H1 (cell line): ENCODE data around the gene KLHL29. TPM values are rescaled to one million over a fixed set of nuclear protein-coding genes. Genes with fewer than 3 reads are reported as not detected.

ENCODE experiments used
- KDM4A ChIP-seq: IDR thresholded peaks from one replicate; pipeline ENCODE4 v1.7.1; 2012; ENCODE audit warnings: low read depth, mild to moderate bottlenecking, moderate library complexity, low read length, inconsistent platforms; ENCODE audit not compliant: severe bottlenecking
- polyA plus RNA-seq, 7 experiments: library from polyadenylated mRNA; depleted of rRNA in 3 of 7; stranded (reverse) in 5 of 7; unstranded in 2 of 7; fragments of >200 nt in 5 of 7; fragments of 200-250 nt in 2 of 7; gene quantifications; 1 replicate in 5 of 7; 2 replicates in 1 of 7; 4 replicates in 1 of 7; pipeline versions ENCODE4 v1.2.1 to v1.2.3, GENCODE V29; 2011 to 2013; ENCODE audit warnings: missing spikeins in 2 of 7, mixed read lengths in 2 of 7
- total RNA-seq: library from RNA; stranded (reverse); fragmentation: NEBNext Ultra II Directional; extraction: Animal tissue kit (Norgen Biotek cat#: 25700); gene quantifications from 2 replicates; pipeline ENCODE4 v1.2.1, GENCODE V29; 2021

The KLHL29 gene
- total and polyA plus RNA-seq, 2 of the 8 experiments (the other 6 are each of a cell fraction or from before 2014, with no cell fraction given) = 1.1 to 4.7 TPM

DNA sequence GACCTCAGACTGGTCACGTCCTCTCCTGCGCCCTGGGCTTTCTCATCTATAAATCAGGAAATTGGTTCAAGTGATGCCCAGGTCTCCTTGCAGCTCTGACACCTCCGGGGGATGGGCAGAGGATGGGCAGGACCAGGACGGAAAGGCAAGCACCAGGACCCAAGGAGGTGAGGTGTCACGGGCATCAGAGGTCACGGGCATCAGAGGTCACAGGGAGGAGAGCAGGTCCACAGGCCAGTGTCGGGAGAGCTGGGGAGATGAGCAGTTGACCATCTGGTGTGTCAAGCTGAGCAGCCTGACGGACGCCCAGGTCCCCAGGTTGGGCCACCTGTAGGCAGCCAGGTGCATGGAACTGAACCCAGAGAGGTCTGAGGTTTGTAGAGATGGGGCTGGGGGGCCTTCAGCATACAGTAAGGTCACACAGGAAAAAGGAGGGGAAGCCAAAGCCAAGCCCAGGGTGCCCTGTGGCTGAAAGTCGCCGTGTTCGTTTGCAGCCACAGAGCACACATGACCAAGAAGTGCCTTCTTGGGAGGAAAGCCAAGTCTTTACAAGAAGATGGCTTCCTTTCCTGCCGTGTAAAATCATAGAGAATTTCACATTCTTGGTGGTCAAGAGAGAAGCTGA lies 301.5 kb downstream of the KLHL29 start (continued):
- TF ChIP-seq KDM4A = no peak
- TF ChIP-seq, all 59 proteins: peak for 0
